HEK293 (cell line): ENCODE measurements around the gene PRUNE2.
A peak's percentile ranks its signal among the peaks of the same experiment; 100 is the strongest.
"Not testable (repeated sequence)": the region's sequence is repeated elsewhere in the genome, so short reads cannot be mapped to it uniquely, and the experiment has no call there.

Experiments
- CTCF ChIA-PET: fragments of 350-600 bp; formaldehyde crosslinking; extraction: SDS; loops from one replicate; lab custom pipeline; 2021; ENCODE audit warnings: antibody characterized with exemption; lab: Yijun Ruan, JAX
- POLR2A ChIA-PET: fragments of 300-600 bp; formaldehyde crosslinking; extraction: SDS; loops from one replicate; lab custom pipeline; 2020; ENCODE audit warnings: antibody characterized with exemption, inconsistent platforms; lab: Yijun Ruan, JAX
- H3K27ac ChIP-seq: fragments of 200-500 bp; sonication (Bioruptor generic); 2 replicates; pipeline ENCODE4 v1.5.1; 2014; ENCODE audit warnings: low read depth, low read length, control low read depth, inconsistent platforms; ENCODE audit errors: extremely low read depth
- H3K36me3 ChIP-seq, 2 experiments: fragments of 200-500 bp in 1 of 2; sonication (Bioruptor generic) in 1 of 2; 1 replicate in 1 of 2; 2 replicates in 1 of 2; pipeline ENCODE4 v1.5.1; 2014 to 2017; ENCODE audit warnings: inconsistent platforms in 2 of 2, low read length in 2 of 2; ENCODE audit not compliant: control insufficient read depth in 2 of 2, insufficient read depth in 1 of 2
- H3K4me1 ChIP-seq: fragments of 200-500 bp; sonication (Bioruptor generic); 2 replicates; pipeline ENCODE4 v1.5.1; 2014; ENCODE audit warnings: mild to moderate bottlenecking, low read length, inconsistent platforms; ENCODE audit not compliant: control insufficient read depth, insufficient read depth
- H3K4me3 ChIP-seq: 2 replicates; pipeline ENCODE4 v1.5.1; 2011; ENCODE audit warnings: low read depth, mild to moderate bottlenecking, control low read depth, low read length, moderate library complexity
- H3K9me3 ChIP-seq: fragments of 200-500 bp; sonication (Bioruptor generic); 2 replicates; pipeline ENCODE4 v1.5.1; 2014; ENCODE audit warnings: low read depth, low read length, inconsistent platforms; ENCODE audit not compliant: control insufficient read depth, insufficient read depth
- FEZF1 ChIP-seq: fragments of 450-650 bp; formaldehyde crosslinking; IDR thresholded peaks from 2 replicates; pipeline ENCODE4 v1.5.1; 2016; ENCODE audit warnings: missing biosample characterization, missing genetic modification characterization
- SETDB1 ChIP-seq: IDR thresholded peaks from one replicate; pipeline ENCODE4 v1.6.1; 2017; ENCODE audit warnings: mild to moderate bottlenecking, low read length, moderate library complexity, mixed read lengths; ENCODE audit not compliant: insufficient read length
- SP3 ChIP-seq: fragments of 450-650 bp; formaldehyde crosslinking; IDR thresholded peaks from 2 replicates; pipeline ENCODE4 v1.5.1; 2016; ENCODE audit warnings: missing biosample characterization, missing genetic modification characterization
- SP7 ChIP-seq: fragments of 450-650 bp; formaldehyde crosslinking; IDR thresholded peaks from 2 replicates; pipeline ENCODE4 v1.5.1; 2016; ENCODE audit warnings: missing biosample characterization, missing genetic modification characterization
- ZBTB17 ChIP-seq: fragments of 450-650 bp; formaldehyde crosslinking; IDR thresholded peaks from 2 replicates; pipeline ENCODE4 v1.5.1; 2016; ENCODE audit warnings: missing biosample characterization, missing genetic modification characterization
- ZBTB48 ChIP-seq: fragments of 450-650 bp; formaldehyde crosslinking; IDR thresholded peaks from 2 replicates; pipeline ENCODE4 v1.5.1; 2016; ENCODE audit warnings: missing biosample characterization, missing genetic modification characterization
- ZNF112 ChIP-seq: fragments of 450-650 bp; formaldehyde crosslinking; IDR thresholded peaks from 2 replicates; pipeline ENCODE4 v1.5.0; 2017; ENCODE audit warnings: missing biosample characterization, missing genetic modification characterization
- ZNF266 ChIP-seq: fragments of 450-650 bp; formaldehyde crosslinking; IDR thresholded peaks from 2 replicates; pipeline ENCODE4 v1.5.1; 2016; ENCODE audit warnings: missing biosample characterization, missing genetic modification characterization, low read depth
- ZNF311 ChIP-seq: fragments of 450-650 bp; formaldehyde crosslinking; IDR thresholded peaks from 2 replicates; pipeline ENCODE4 v1.5.1; 2017; ENCODE audit warnings: missing biosample characterization, missing genetic modification characterization, borderline replicate concordance
- ZNF555 ChIP-seq: fragments of 450-650 bp; formaldehyde crosslinking; conservative IDR thresholded peaks from 2 replicates; pipeline ENCODE4 v1.5.1; 2017; ENCODE audit warnings: missing biosample characterization, mild to moderate bottlenecking, missing genetic modification characterization, inconsistent platforms
- TF ChIP-seq, protein P1 (sequence below): fragments of 450-650 bp; formaldehyde crosslinking; IDR thresholded peaks from 2 replicates; pipeline ENCODE4 v1.5.1; 2016; ENCODE audit warnings: missing biosample characterization, missing genetic modification characterization
- TF ChIP-seq, protein P2 (sequence below): fragments of 450-650 bp; formaldehyde crosslinking; IDR thresholded peaks from 2 replicates; pipeline ENCODE4 v1.5.1; 2017; ENCODE audit warnings: missing biosample characterization, missing genetic modification characterization
- TF ChIP-seq, protein P3 (sequence below): fragments of 450-650 bp; formaldehyde crosslinking; IDR thresholded peaks from 2 replicates; pipeline ENCODE4 v1.5.1; 2016; ENCODE audit warnings: missing biosample characterization, missing genetic modification characterization
- TF ChIP-seq, protein P4 (sequence below): fragments of 450-650 bp; formaldehyde crosslinking; IDR thresholded peaks from 2 replicates; pipeline ENCODE4 v1.5.1; 2016; ENCODE audit warnings: missing biosample characterization, missing genetic modification characterization
- TF ChIP-seq, protein P5 (sequence below): fragments of 450-650 bp; formaldehyde crosslinking; IDR thresholded peaks from 2 replicates; pipeline ENCODE4 v1.5.1; 2016; ENCODE audit warnings: missing biosample characterization, missing genetic modification characterization
- TF ChIP-seq, protein P6 (sequence below): sonication (generic); formaldehyde crosslinking; IDR thresholded peaks from 2 replicates; pipeline ENCODE4 v1.8.1; 2022; ENCODE audit warnings: mild to moderate bottlenecking, moderate library complexity, missing genetic modification reagents

Gene PRUNE2

DNA sequence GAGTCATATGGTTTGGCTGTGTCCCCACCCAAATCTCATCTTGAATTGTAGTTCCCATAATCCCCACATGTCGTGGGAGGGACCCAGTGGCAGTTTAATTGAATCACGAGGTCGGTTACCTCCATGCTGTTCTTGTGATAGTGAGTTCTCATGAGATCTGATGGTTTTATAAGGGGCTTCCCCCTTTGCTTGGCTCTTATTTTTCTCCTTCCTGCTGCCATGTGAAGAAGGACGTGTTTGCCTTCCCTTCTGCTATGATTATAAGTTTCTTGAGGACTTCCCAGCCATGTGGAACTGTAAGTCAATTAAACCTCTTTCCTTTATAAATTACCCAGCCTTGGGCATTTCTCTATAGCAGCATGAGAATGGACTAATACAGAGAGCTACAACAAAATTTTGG lies 163.0 kb downstream of the PRUNE2 start:
- TF ChIP-seq SETDB1, result peak; percentile 51
- TF ChIP-seq, protein P1, sequence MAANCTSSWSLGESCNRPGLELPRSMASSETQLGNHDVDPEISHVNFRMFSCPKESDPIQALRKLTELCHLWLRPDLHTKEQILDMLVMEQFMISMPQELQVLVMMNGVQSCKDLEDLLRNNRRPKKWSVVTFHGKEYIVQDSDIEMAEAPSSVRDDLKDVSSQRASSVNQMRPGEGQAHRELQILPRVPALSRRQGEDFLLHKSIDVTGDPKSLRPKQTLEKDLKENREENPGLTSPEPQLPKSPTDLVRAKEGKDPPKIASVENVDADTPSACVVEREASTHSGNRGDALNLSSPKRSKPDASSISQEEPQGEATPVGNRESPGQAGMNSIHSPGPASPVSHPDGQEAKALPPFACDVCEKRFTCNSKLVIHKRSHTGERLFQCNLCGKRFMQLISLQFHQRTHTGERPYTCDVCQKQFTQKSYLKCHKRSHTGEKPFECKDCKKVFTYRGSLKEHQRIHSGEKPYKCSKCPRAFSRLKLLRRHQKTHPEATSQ, result 0 out of 2 replicates have a peak, but pooled peaks have one; percentile 57
- CTCF ChIA-PET, result interaction anchor here (0.6 kb wide), 1 partner anchor 1616 kb away, joined by 3 read pairs; no protein-coding TSS in a partner anchor
- POLR2A ChIA-PET, H3K4me3 ChIP-seq, H3K4me1 ChIP-seq, H3K27ac ChIP-seq, H3K36me3 ChIP-seq, H3K9me3 ChIP-seq: not testable (repeated sequence)

DNA sequence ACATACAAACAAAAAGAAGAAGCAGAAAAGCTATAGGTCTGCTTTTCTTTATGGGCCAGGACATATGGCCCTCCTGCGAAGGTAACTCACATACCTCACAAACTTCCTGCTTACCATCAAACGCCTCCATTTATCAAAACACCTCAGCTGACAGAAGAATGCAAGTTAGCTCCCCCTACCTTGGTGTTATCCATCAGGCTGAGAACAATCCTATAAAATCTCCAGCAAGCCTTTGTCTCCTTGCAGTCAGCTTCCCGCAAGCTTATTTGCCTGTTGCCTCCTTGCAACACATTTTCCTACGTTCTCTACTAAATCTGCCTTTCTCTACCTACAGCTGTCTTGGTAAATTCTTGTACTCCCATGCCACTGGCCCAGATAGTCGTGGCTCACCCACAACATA lies 164.4 kb downstream of the PRUNE2 start:
- POLR2A ChIA-PET, result no interaction called here
- CTCF ChIA-PET, result interaction anchor here (0.9 kb wide), 1 partner anchor 13 kb away, joined by 3 read pairs; no protein-coding TSS in a partner anchor

DNA sequence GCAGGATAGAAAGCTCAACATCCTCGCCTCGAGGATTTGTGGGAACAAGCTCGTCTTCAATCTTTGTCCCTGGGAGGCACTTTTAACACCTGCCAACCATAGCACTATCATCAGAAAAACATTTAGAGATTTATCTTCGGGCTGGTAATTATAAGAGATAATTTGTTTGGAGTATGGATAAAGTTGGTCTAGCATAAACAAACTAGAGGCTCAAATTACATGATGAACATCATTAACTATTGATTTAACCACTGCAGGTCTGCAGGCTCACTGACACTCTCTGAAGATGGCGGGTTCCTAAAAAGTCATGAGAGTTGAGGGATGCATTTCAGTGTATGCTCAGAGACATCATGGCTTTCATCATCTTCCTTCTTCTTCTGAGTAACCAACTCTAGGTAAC lies 167.5 kb downstream of the PRUNE2 start:
- Histone ChIP-seq H3K36me3 (no peaks in the 10 kb centered on the region), H3K9me3 (no peaks in the 10 kb centered on the region), H3K4me3 (no peak overlapping the region), H3K4me1 (no peaks in the 10 kb centered on the region), H3K27ac (no peak overlapping the region)
- CTCF ChIA-PET, result interaction anchor here (0.7 kb wide), 1 partner anchor 9 kb away, joined by 3 read pairs; no protein-coding TSS in a partner anchor
- POLR2A ChIA-PET, result no interaction called here
- TF ChIP-seq SP7 (tag by site-specific recombination), result 0 out of 2 replicates have a peak, but pooled peaks have one; percentile 18
- TF ChIP-seq ZBTB17 (tag by site-specific recombination), result no peak
- TF ChIP-seq ZBTB48 (tag by site-specific recombination), result no peak
- TF ChIP-seq ZNF112 (tag by site-specific recombination), result no peak
- TF ChIP-seq, protein P2, sequence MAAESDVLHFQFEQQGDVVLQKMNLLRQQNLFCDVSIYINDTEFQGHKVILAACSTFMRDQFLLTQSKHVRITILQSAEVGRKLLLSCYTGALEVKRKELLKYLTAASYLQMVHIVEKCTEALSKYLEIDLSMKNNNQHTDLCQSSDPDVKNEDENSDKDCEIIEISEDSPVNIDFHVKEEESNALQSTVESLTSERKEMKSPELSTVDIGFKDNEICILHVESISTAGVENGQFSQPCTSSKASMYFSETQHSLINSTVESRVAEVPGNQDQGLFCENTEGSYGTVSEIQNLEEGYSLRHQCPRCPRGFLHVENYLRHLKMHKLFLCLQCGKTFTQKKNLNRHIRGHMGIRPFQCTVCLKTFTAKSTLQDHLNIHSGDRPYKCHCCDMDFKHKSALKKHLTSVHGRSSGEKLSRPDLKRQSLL (tag by site-specific recombination), result no peak
- TF ChIP-seq, protein P3, sequence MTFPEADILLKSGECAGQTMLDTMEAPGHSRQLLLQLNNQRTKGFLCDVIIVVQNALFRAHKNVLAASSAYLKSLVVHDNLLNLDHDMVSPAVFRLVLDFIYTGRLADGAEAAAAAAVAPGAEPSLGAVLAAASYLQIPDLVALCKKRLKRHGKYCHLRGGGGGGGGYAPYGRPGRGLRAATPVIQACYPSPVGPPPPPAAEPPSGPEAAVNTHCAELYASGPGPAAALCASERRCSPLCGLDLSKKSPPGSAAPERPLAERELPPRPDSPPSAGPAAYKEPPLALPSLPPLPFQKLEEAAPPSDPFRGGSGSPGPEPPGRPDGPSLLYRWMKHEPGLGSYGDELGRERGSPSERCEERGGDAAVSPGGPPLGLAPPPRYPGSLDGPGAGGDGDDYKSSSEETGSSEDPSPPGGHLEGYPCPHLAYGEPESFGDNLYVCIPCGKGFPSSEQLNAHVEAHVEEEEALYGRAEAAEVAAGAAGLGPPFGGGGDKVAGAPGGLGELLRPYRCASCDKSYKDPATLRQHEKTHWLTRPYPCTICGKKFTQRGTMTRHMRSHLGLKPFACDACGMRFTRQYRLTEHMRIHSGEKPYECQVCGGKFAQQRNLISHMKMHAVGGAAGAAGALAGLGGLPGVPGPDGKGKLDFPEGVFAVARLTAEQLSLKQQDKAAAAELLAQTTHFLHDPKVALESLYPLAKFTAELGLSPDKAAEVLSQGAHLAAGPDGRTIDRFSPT (tag by site-specific recombination), result no peak
- TF ChIP-seq ZNF311 (tag by site-specific recombination), result no peak

More for the DNA sequence above, 164.4 kb downstream of the PRUNE2 start:
- Histone ChIP-seq H3K27ac (no peak overlapping the region), H3K4me1 (no peaks in the 10 kb centered on the region), H3K36me3 (no peaks in the 10 kb centered on the region), H3K9me3 (no peaks in the 10 kb centered on the region), H3K4me3 (no peak overlapping the region)
- TF ChIP-seq SP3 (tag by site-specific recombination) (no peak), ZNF555 (no peak), FEZF1 (tag by site-specific recombination) (no peak), ZNF266 (tag by site-specific recombination) (no peak)
- TF ChIP-seq, protein P4, sequence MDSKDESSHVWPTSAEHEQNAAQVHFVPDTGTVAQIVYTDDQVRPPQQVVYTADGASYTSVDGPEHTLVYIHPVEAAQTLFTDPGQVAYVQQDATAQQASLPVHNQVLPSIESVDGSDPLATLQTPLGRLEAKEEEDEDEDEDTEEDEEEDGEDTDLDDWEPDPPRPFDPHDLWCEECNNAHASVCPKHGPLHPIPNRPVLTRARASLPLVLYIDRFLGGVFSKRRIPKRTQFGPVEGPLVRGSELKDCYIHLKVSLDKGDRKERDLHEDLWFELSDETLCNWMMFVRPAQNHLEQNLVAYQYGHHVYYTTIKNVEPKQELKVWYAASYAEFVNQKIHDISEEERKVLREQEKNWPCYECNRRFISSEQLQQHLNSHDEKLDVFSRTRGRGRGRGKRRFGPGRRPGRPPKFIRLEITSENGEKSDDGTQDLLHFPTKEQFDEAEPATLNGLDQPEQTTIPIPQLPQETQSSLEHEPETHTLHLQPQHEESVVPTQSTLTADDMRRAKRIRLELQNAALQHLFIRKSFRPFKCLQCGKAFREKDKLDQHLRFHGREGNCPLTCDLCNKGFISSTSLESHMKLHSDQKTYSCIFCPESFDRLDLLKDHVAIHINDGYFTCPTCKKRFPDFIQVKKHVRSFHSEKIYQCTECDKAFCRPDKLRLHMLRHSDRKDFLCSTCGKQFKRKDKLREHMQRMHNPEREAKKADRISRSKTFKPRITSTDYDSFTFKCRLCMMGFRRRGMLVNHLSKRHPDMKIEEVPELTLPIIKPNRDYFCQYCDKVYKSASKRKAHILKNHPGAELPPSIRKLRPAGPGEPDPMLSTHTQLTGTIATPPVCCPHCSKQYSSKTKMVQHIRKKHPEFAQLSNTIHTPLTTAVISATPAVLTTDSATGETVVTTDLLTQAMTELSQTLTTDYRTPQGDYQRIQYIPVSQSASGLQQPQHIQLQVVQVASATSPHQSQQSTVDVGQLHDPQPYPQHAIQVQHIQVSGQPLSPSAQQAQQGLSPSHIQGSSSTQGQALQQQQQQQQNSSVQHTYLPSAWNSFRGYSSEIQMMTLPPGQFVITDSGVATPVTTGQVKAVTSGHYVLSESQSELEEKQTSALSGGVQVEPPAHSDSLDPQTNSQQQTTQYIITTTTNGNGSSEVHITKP (tag by site-specific recombination), result no peak
- TF ChIP-seq, protein P5, sequence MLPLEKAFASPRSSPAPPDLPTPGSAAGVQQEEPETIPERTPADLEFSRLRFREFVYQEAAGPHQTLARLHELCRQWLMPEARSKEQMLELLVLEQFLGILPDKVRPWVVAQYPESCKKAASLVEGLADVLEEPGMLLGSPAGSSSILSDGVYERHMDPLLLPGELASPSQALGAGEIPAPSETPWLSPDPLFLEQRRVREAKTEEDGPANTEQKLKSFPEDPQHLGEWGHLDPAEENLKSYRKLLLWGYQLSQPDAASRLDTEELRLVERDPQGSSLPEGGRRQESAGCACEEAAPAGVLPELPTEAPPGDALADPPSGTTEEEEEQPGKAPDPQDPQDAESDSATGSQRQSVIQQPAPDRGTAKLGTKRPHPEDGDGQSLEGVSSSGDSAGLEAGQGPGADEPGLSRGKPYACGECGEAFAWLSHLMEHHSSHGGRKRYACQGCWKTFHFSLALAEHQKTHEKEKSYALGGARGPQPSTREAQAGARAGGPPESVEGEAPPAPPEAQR (tag by site-specific recombination), result no peak
- TF ChIP-seq, protein P1, result no peak
- TF ChIP-seq, protein P6, sequence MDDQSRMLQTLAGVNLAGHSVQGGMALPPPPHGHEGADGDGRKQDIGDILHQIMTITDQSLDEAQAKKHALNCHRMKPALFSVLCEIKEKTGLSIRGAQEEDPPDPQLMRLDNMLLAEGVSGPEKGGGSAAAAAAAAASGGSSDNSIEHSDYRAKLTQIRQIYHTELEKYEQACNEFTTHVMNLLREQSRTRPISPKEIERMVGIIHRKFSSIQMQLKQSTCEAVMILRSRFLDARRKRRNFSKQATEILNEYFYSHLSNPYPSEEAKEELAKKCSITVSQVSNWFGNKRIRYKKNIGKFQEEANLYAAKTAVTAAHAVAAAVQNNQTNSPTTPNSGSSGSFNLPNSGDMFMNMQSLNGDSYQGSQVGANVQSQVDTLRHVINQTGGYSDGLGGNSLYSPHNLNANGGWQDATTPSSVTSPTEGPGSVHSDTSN, result no peak
